Stimulated activated CD4-positive, alpha-beta T cell treated with anti-CD3 and anti-CD28 coated beads, Interleukin-1b, Interleukin-23, amount 100 ng/mL, for 4 hours (primary cell): ENCODE results near the gene CYP39A1.

Experiments
- DNase-seq, 2 donors: peaks; one replicate each; pipeline ENCODE4 v3.0.0-alpha.2; 2020; ENCODE audit warnings: low read depth in 2 of 2

Gene CYP39A1

DNA sequence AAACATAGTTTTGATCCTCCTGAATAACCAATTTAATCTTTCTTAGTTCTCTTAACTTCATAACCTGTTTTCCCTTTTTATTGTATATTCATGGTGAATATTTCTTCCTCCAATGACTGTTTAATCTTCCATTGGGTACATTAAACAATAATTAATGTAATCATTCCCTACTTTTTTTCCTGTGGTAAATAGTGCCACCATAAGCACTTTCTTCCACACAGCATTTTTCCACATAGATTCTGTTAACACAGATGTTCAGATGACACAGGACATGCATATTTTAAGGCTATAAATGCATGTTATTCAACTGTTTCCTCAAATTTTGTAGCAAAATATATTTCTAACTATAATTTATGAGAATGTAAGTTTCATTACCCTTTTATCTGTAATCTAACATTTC, 61.9 kb downstream of the CYP39A1 start:
- DNase-seq = no peak

GRCh38 chr6:46586906-46587305, 65.7 kb downstream of the CYP39A1 start:
- no peak for DNase-seq

GRCh38 chr6:46584586-46584985, 68.0 kb downstream of the CYP39A1 start:
- DNase-seq = no peak

GRCh38 chr6:46583721-46584120, 68.9 kb downstream of the CYP39A1 start:
- no peak for DNase-seq

DNA sequence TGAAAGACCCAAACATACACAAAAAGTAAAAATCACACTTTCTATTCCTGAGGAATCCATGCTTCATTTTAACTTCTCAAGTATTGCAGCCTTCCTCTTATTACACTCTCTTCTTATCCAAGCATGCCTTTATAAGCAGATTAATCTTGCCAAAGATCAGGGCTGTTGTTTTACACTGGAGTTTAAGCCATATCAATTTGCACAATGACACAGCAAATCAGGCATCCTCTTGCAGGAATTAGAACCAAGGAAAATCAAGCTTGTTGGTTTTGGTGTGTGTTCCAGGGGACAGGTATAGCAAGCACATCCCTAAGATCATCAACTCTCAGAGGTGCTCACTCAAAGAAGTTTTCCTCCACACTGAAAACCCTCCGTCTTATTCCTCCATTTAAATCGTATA, 69.5 kb downstream of the CYP39A1 start:
- no peak for DNase-seq

GRCh38 chr6:46581459-46582177, 71.0 kb downstream of the CYP39A1 start:
- DNase-seq = no peak

GRCh38 chr6:46575530-46575929, 77.1 kb downstream of the CYP39A1 start:
- DNase-seq = no peak

DNA sequence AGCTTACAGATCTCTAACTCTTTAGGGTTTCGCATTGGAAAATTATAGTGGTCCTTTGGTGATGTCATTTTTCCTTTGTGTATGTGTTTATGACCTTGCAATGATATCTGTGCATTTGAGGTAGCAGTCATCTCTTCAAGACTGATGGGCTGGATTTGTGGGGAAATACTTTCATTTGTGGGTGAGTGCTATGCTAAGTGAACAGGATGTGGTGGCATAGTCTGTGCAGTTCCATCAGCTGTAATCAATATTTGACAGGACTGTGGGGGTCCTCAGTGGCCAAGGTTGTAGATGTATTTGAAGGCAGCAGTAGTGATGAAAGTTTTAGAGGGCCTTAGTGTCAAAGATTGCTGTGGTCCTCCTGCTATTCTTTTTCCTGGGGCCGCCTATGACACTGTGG, 79.5 kb downstream of the CYP39A1 start:
- no peak for DNase-seq

DNA sequence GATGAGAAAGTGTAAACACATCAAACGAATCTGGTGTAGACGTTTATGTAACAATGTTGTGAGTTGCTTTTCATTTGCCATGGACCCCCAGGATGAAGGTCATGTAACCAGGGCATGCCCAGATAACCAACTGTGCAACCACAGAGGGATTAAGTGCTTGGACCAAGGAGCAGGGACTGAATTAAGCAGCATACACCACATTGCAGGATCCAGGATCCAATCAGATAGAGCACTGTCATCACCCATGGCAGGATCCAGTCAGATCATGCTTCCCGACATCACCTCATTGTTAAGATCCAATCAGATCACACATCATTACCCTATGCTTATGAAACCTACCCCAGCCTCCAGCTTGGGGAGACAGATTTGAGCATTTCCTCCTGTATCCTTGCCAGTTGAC, 87.1 kb downstream of the CYP39A1 start:
- DNase-seq = no peak

DNA sequence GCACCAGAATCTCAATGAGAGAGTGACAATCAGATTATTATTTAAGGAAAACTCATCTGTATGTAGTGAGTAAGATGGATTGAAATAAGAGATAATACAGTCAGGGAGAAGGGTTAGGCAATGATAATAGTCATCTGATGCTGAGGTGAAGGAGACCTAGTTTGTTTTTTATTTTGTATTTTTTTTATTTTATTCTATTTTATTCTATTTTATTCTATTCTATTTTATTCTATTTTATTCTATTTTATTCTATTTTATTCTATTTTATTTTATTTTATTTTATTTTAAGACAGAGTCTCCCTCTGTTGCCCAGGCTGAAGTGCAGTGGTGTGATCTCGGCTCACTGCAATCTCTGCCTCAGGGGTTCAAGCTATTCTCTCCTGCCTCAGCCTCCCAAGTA, 88.7 kb downstream of the CYP39A1 start:
- DNase-seq = no peak

DNA sequence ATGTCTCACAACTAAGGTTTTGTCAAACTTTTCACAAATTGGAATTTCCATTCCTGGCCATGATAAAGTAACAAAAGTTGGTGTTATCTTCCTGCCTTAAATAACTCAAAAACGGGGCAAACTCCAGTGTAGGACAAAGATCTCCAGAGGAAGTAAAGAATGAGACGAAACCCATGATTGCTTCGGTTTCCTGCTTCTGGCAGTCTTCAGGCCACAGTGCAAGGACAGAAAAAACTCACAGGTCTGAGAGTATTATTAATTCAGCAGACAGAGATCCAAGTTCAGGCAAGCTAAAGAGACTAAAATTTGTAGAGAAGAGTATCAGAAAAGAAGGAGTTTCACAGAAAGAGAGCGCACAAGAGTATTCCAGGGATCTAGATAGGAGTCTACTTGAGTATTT, 96.6 kb downstream of the CYP39A1 start:
- DNase-seq = no peak

- no peak for DNase-seq
Observed at GRCh38 chr6:46555129-46555528, 97.5 kb downstream of the CYP39A1 start.

DNA sequence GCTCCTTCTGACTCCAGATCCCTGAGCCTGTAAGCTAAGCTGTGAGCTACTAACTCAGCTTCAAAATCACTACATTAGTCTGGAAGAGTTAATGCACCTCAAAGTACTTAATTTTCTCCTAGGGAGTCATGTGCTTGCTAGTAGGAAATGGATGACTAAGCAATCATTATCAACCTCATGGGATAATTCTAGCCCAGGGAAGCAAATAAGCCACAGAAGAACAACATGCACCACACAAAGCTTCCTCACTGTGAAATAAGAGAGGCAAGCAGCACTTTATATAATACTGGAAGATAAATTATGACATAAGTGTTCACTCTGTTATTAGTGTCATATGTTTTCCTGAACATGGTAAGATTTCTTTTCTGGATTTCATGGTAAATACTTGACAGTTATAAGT, 103.5 kb downstream of the CYP39A1 start:
- DNase-seq = no peak

DNA sequence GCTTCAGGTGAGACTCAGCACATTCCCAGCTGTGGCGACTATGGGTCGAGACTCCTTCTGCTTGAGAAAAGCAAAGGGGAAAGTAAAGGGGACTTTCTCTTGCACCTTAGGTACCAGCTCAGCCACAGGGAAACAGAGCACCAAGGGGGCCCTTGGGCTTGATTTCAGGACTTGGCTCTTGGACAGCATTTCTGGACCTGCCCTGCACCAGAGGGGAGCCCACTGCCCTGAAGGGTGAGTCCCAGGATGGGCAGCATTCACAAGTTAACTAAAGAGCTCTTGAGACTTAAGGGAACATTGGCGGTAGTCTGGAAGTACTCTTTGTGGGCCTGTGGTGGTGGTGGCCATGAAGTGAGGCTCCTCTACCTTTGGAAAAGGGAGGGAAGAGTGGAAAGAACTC, 111.1 kb downstream of the CYP39A1 start:
- DNase-seq = no peak

- no peak for DNase-seq
Observed at GRCh38 chr6:46539866-46540265, 112.8 kb downstream of the CYP39A1 start.

- no peak for DNase-seq
Observed at GRCh38 chr6:46538800-46539480, 113.7 kb downstream of the CYP39A1 start.

- no peak for DNase-seq
Observed at GRCh38 chr6:46530896-46531295, 121.7 kb downstream of the CYP39A1 start.

DNA sequence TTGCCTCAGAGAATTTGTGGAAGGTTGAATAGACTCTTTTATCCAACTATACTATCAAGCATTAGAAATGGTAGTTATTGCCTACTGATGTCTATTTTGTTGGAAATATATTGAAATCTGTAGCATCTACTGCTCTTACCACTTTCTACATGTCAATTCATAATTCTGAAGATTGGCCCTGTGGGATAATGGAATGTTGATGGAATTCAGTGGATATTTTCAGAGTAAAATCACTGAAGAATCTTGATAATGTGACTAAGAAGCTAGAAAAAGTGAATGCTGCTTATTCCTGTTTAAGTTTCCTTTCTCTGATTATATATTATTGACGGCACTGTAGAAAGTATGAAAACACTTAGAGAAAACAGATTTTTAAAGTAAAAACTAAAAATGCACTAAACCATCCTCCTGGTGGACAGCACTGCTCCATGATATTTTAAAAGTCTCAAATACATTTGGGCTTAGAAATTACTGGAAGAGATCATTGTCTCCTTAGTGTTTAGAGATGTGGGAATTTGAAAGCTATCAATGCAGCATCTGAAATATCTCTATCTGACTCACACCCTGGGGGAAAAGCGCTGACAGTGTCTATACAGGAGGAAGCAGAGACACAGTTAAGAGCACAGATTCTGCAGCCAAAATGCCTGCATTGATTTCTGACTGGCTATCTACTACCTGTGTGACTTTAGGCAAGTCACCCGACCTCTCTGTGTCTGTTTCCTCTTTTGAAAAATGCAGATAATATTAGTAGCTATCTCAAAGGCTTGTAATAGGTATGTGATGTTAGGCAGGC, 123.5 kb downstream of the CYP39A1 start:
- DNase-seq = no peak

- no peak for DNase-seq
Observed at GRCh38 chr6:46526607-46527006, 126.0 kb downstream of the CYP39A1 start.

- no peak for DNase-seq
Observed at GRCh38 chr6:46525583-46525982, 127.0 kb downstream of the CYP39A1 start.

DNA sequence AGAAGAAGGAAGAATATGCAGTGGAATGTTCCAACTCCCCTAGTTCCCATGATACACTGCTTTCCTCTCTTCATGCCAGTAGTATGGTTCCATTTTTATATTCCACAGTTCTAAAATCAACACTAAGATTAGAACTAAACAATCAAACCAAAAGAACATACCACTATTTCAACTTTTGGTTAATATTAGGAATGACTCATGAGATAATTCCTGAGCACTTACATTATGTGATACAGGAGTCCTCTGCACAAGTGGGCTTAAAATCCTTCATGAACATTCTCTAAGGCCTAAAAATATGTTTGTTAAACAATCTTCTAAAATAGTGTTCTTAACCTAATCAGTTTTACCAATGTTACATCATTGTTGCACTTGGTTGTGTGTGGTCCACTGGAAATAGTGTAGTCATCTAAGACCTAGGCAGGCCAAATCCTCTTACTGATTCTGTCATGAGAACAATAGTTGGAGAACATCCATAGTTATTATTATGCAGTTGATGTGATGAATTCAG, 131.1 kb downstream of the CYP39A1 start:
- DNase-seq = no peak

DNA sequence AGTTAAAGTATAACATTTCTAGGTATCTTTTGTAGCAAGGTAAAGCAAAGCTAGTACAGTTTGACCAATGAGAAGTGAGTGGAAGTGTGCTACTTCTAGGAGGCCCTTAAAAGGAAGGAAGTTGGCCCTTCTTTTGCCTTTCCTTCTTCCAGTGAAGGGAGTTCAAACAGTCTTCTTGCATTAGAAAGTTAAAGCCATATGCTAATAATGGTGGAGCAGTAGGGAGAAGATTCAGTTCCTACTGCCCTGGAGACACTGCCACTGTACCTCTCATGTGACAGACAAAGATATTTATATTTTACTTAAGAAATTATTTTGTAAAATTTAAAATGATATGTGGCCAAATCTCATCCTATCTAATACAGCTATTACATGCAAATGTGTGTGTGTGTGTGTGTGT, 135.4 kb downstream of the CYP39A1 start:
- no peak for DNase-seq

GRCh38 chr6:46513533-46513932, 139.1 kb downstream of the CYP39A1 start:
- no peak for DNase-seq
